PC-9 (cell line): ENCODE results near the gene TTBK2.

Source experiments
- CTCF ChIP-seq: fragments of 200-600 bp; sonication (generic); conservative IDR thresholded peaks from 2 replicates; pipeline ENCODE4 v1.6.1; 2017; ENCODE audit warnings: mixed run types, antibody characterized with exemption, mild to moderate bottlenecking, moderate library complexity
- EZH2 ChIP-seq: fragments of 200-600 bp; sonication (generic); IDR thresholded peaks from 2 replicates; pipeline ENCODE4 v1.8.0; 2017; ENCODE audit warnings: antibody characterized with exemption, low read depth

GRCh38 chr15:42705336-42705735 lies 215.2 kb downstream of the TTBK2 start:
- TF ChIP-seq CTCF = no peak
- TF ChIP-seq EZH2 = no peak
